K562 (cell line): ENCODE measurements around the gene CDCA5. TPM values are rescaled to one million over a fixed set of nuclear protein-coding genes. Genes with fewer than 3 reads are reported as not detected.

Experiments used
- ATAC-seq: fragments of 200-7000 bp; cut with Tn5 transposase; 3 replicates; pipeline ENCODE4 v1.9.1; 2020; ENCODE audit warnings: moderate library complexity
- BruUV-seq: library from RNA; stranded (reverse); fragments of 400-500 nt; replicated peaks from 2 replicates; lab custom pipeline; 2021; lab: Mats Ljungman, UMichigan
- CTCF ChIA-PET: fragments of 300-600 bp; formaldehyde crosslinking; extraction: SDS; loops from one replicate; lab custom pipeline; 2021; ENCODE audit warnings: low intra/inter-chr PET ratio; lab: Yijun Ruan, JAX
- POLR2A ChIA-PET: fragments of 300-600, 350-650 bp; sonication (Branson Sonifier 250); formaldehyde crosslinking; extraction: SDS; loops from one replicate; lab custom pipeline; 2021; ENCODE audit warnings: antibody characterized with exemption, inconsistent platforms; lab: Yijun Ruan, JAX
- DNase-seq, 4 experiments: peaks; one replicate each; pipeline versions ENCODE4 v3.0.0 to v3.0.0-alpha.2; 2011 to 2018; ENCODE audit warnings: low spot score in 3 of 4, mixed read lengths in 3 of 4; ENCODE audit errors: extremely low read depth in 1 of 4
- FAIRE-seq: peaks from 2 replicates; lab custom pipeline; 2011; peaks lifted over from hg19 to GRCh38; lab: Jason Lieb, UNC
- H2AFZ ChIP-seq: 2 replicates; pipeline ENCODE4 v1.6.0; 2011; ENCODE audit warnings: low read depth, low read length, control low read depth, inconsistent platforms
- H3K27ac ChIP-seq: fragments of 200-600 bp; 3 replicates; pipeline ENCODE4 v1.8.0; 2011; ENCODE audit warnings: low read depth, mild to moderate bottlenecking, control low read depth, inconsistent platforms, low read length, moderate library complexity, mixed read lengths; ENCODE audit errors: extremely low read depth
- H3K27me3 ChIP-seq, 2 experiments: fragments of 300-600 bp in 1 of 2; 2 replicates in 1 of 2; 3 replicates in 1 of 2; pipeline versions ENCODE4 v1.6.0 to v1.8.0; 2011; ENCODE audit warnings: inconsistent platforms in 2 of 2, low read length in 2 of 2, mild to moderate bottlenecking in 1 of 2, mixed read lengths in 1 of 2, moderate library complexity in 1 of 2; ENCODE audit not compliant: control insufficient read depth in 2 of 2, insufficient read depth in 2 of 2
- H3K36me3 ChIP-seq: fragments of 300-600 bp; 3 replicates; pipeline ENCODE4 v1.8.0; 2011; ENCODE audit warnings: mild to moderate bottlenecking, low read length, inconsistent platforms; ENCODE audit not compliant: control insufficient read depth, insufficient read depth
- H3K4me1 ChIP-seq, 2 experiments: fragments of 200-600 bp in 1 of 2; replicated peaks in 1 of 2; 2 replicates in 1 of 2; 3 replicates in 1 of 2; pipeline versions ENCODE4 v1.5.1 to v1.8.0; 2011; ENCODE audit warnings: inconsistent platforms in 2 of 2, low read length in 2 of 2, mild to moderate bottlenecking in 1 of 2, mixed read lengths in 1 of 2, moderate library complexity in 1 of 2; ENCODE audit not compliant: control insufficient read depth in 2 of 2, insufficient read depth in 2 of 2
- H3K4me2 ChIP-seq: 2 replicates; pipeline ENCODE4 v1.6.1; 2011; ENCODE audit warnings: low read length, control low read depth, inconsistent platforms, mixed read lengths; ENCODE audit not compliant: insufficient read depth
- H3K4me3 ChIP-seq: fragments of 200-600 bp; sonication (generic), shearing (Covaris generic); 2 replicates; pipeline ENCODE4 v1.5.1; 2016; ENCODE audit warnings: control low read depth, inconsistent platforms
- H3K79me2 ChIP-seq: fragments of 200-600 bp; 3 replicates; pipeline ENCODE4 v1.8.0; 2011; ENCODE audit warnings: low read length, inconsistent platforms; ENCODE audit not compliant: control insufficient read depth, insufficient read depth
- H3K9ac ChIP-seq, 2 experiments: 2 replicates each; pipeline versions ENCODE4 v1.6.0 to v1.6.1; 2011; ENCODE audit warnings: low read depth in 2 of 2, low read length in 2 of 2, control low read depth in 1 of 2, inconsistent platforms in 1 of 2, mild to moderate bottlenecking in 1 of 2, mixed read lengths in 1 of 2; ENCODE audit not compliant: insufficient read depth in 1 of 2
- H3K9me1 ChIP-seq: one replicate; pipeline ENCODE4 v1.6.0; 2011; ENCODE audit warnings: inconsistent platforms, mild to moderate bottlenecking, low read length, moderate library complexity; ENCODE audit not compliant: control insufficient read depth, insufficient read depth
- H3K9me3 ChIP-seq: replicated peaks from 2 replicates; pipeline ENCODE4 v1.5.1; 2011; ENCODE audit warnings: low read depth, low read length, inconsistent platforms; ENCODE audit not compliant: control insufficient read depth, insufficient read depth
- H4K20me1 ChIP-seq: replicated peaks from 2 replicates; pipeline ENCODE4 v1.6.1; 2011; ENCODE audit warnings: low read length, inconsistent platforms, mixed read lengths; ENCODE audit not compliant: control insufficient read depth, insufficient read depth
- MAX ChIP-seq: sonication (generic); formaldehyde crosslinking; IDR thresholded peaks from 2 replicates; pipeline ENCODE4 v1.9.0; 2022; ENCODE audit warnings: mild to moderate bottlenecking, missing genetic modification reagents
- ZBTB7A ChIP-seq: IDR thresholded peaks from 2 replicates; pipeline ENCODE4 v1.6.1; 2011; ENCODE audit warnings: low read depth, mild to moderate bottlenecking, low read length, moderate library complexity, borderline replicate concordance; ENCODE audit not compliant: control insufficient read depth
- WGBS: fragments of 100-300 bp; shearing (Covaris generic); methylation state at CpG from one replicate; pipeline ENCODE4 v1.1.6; 2016; ENCODE audit warnings: low coverage, mixed read lengths; ENCODE audit not compliant: insufficient coverage; ENCODE audit errors: missing lambda C conversion rate; 5-methylcytosine and 5-hydroxymethylcytosine counted together
- in situ Hi-C: fragments of 300-500 bp; cut with MboI; formaldehyde crosslinking; loops from 4 replicates; pipeline ENCODE4 v1.15.0; 2018; ENCODE audit warnings: inconsistent platforms, mixed read lengths
- intact Hi-C: fragments of 100-400 bp; cut with micrococcal nuclease; formaldehyde crosslinking; loops from 2 replicates; pipeline ENCODE4 v1.14.2; 2022
- polyA plus RNA-seq, 8 experiments: library from polyadenylated mRNA; depleted of rRNA in 4 of 8; stranded (reverse) in 5 of 8; unstranded in 3 of 8; fragments of >200 nt; fragmentation: Nextera tagmentation in 2 of 8; fragmentation: Illumina TruSeq in 1 of 8; extraction: Ambion mirVana in 2 of 8; extraction: Trizol in 1 of 8; gene quantifications; 2 replicates each; pipeline versions ENCODE4 v1.2.1 to v1.2.3, GENCODE V29; 2011 to 2014; ENCODE audit warnings: inconsistent platforms in 1 of 8, missing spikeins in 1 of 8
- total RNA-seq, 7 experiments: library from RNA; depleted of rRNA in 6 of 7; stranded (reverse); fragments of >200 nt in 6 of 7; fragmentation: Illumina TruSeq in 2 of 7; extraction: Trizol in 2 of 7; gene quantifications; 2 replicates each; pipeline versions ENCODE4 v1.2.1 to v1.2.3, GENCODE V29; 2011 to 2021; ENCODE audit warnings: low replicate concordance in 1 of 7

Gene CDCA5
- total and polyA plus RNA-seq, 9 of the 15 experiments (the other 6 are each of a cell fraction or from before 2014, with no cell fraction given): 18.9 to 94.3 (median 64.6) TPM

GRCh38 chr11:65130631-65131416, 47.0 kb upstream of the CDCA5 start:
- Histone ChIP-seq H3K4me2 (no peak overlapping the region), H3K4me3 (no peak overlapping the region), H2AFZ (no peak overlapping the region), H3K79me2 (peaks cover 41% of the 10 kb centered on the region), H3K9me1 (peaks cover 4% of the 10 kb centered on the region), H3K27ac (no peak overlapping the region), H3K9ac (no peak overlapping the region), H3K36me3 (peaks cover 71% of the 10 kb centered on the region), H4K20me1 (peaks cover 9% of the 10 kb centered on the region; the same call in 1 of the 2 replicates), H3K27me3 (no peaks in the 10 kb centered on the region), H3K4me1 (peaks cover 13 to 38% of the 10 kb centered on the region in 2 experiments; a peak in 4 of 5 replicates), H3K9me3 (no peaks in the 10 kb centered on the region)
- no TSS peak for BruUV-seq
- no peak for DNase-seq
- no peak for TF ChIP-seq ZBTB7A
- 0 out of 2 replicates have a peak, but pooled peaks have one; percentile 16 for TF ChIP-seq MAX (CRISPR knock-in tag)
- intact Hi-C loops (no loop called here), in situ Hi-C loops (no loop called here)
- no peak for ATAC-seq
- WGBS: 97% methylated on average over 10 of the region's 19 CpGs
- ChIA-PET CTCF (no interaction called here), POLR2A (interaction anchor here (1.1 to 8.4 kb wide), 5 partner anchors 10 to 286 kb away, joined by 4 to 182 read pairs (median 4); partner anchors contain the start of genes FAU, MRPL49, SPDYC and ZNHIT2)
- FAIRE-seq: no peak
